Uterus (tissue), 4 donors: ENCODE data around the gene MTIF3. TPM values are rescaled to one million over a fixed set of nuclear protein-coding genes. Genes with fewer than 3 reads are reported as not detected.

Source experiments
- DNase-seq, 2 donors: peaks; one replicate each; pipeline ENCODE4 v3.0.0-alpha.2; 2019 to 2020
- H3K27ac ChIP-seq, 2 donors: fragments of 200-600 bp; sonication (generic); 1 replicate in 1 of 2; 2 replicates in 1 of 2; pipeline ENCODE4 v1.5.1; 2016 to 2018
- H3K27me3 ChIP-seq, 2 donors: fragments of 200-600 bp; sonication (generic); one replicate each; pipeline ENCODE4 v1.5.1; 2018 to 2019; ENCODE audit warnings: control low read depth in 1 of 2
- H3K36me3 ChIP-seq, 2 donors: fragments of 200-600 bp; sonication (generic); one replicate each; pipeline ENCODE4 v1.5.1; 2019; ENCODE audit warnings: control low read depth in 1 of 2
- H3K4me1 ChIP-seq, 2 donors: fragments of 200-600 bp; sonication (generic); one replicate each; pipeline ENCODE4 v1.5.1; 2018 to 2019; ENCODE audit warnings: control low read depth in 1 of 2
- H3K4me3 ChIP-seq, 2 donors: fragments of 200-600 bp; sonication (generic); 1 replicate in 1 of 2; 2 replicates in 1 of 2; pipeline ENCODE4 v1.5.1; 2018 to 2019; ENCODE audit warnings: mild to moderate bottlenecking in 1 of 2
- H3K9me3 ChIP-seq, 2 donors: fragments of 200-600 bp; sonication (generic); one replicate each; pipeline ENCODE4 v1.5.1; 2019; ENCODE audit warnings: control low read depth in 1 of 2
- CTCF ChIP-seq, 4 experiments: fragments of 200-600 bp in 2 of 4; fragments of 450-650 bp in 2 of 4; sonication (generic) in 2 of 4; IDR thresholded peaks; one replicate each; pipeline ENCODE4 v1.5.1; 2016 to 2019; ENCODE audit warnings: antibody characterized with exemption in 4 of 4, mild to moderate bottlenecking in 2 of 4, moderate library complexity in 1 of 4
- POLR2A ChIP-seq, 2 donors: fragments of 450-650 bp; IDR thresholded peaks; one replicate each; pipeline ENCODE4 v1.6.1; 2016; ENCODE audit warnings: antibody characterized with exemption in 2 of 2, mild to moderate bottlenecking in 1 of 2, moderate library complexity in 1 of 2
- intact Hi-C: fragments of 100-400 bp; cut with DNase I; formaldehyde crosslinking; loops from one replicate; pipeline ENCODE4 v1.15.1; 2023; ENCODE audit warnings: low total_unique reads
- total RNA-seq, 4 donors: library from RNA; depleted of rRNA in 3 of 4; stranded (reverse); fragments of >200 nt in 3 of 4; gene quantifications; one replicate each; pipeline versions ENCODE4 v1.1.0 to v1.2.4, GENCODE V29; 2014 to 2023
- donor health status: DM: yes; HTN: yes; CAD: no.

MTIF3 gene
- total RNA-seq, 4 donors from 2014 or later: 14.6 to 102 (median 40.0) TPM

- no peaks in the 10 kb centered on the region for H3K9me3 ChIP-seq
- H3K4me3 ChIP-seq: no peak overlapping the region
- no peaks in the 10 kb centered on the region for H3K36me3 ChIP-seq
- no peak overlapping the region for H3K27ac ChIP-seq
- DNase-seq: no peak
- H3K27me3 ChIP-seq: no peaks in the 10 kb centered on the region
- no peaks in the 10 kb centered on the region for H3K4me1 ChIP-seq
- TF ChIP-seq CTCF (IDR thresholded peaks at IDR 0.05) (no peak), POLR2A (IDR thresholded peaks at IDR 0.05) (no peak)
- intact Hi-C loops: no loop called here
Measured at GRCh38 chr13:27461940-27462584, 11.7 kb upstream of the MTIF3 start.

GRCh38 chr13:27455331-27455855 lies 5.0 kb upstream of the MTIF3 start:
- no peaks in the 10 kb centered on the region for H3K27me3 ChIP-seq
- intact Hi-C loops: no loop called here
- DNase-seq: no peak

GRCh38 chr13:27450921-27451471 lies 632 bp upstream of the MTIF3 start:
- Histone ChIP-seq H3K36me3 (no peaks in the 10 kb centered on the region), H3K4me1 (no peaks in the 10 kb centered on the region), H3K4me3 (peak overlapping the region; percentile 74 to 91), H3K27ac (peak overlapping the region; percentile 95 to 97), H3K27me3 (no peaks in the 10 kb centered on the region), H3K9me3 (no peaks in the 10 kb centered on the region)
- DNase-seq: peak; percentile 28 to 40
- intact Hi-C loops: no loop called here
- TF ChIP-seq POLR2A (IDR thresholded peaks at IDR 0.05): no peak
- no peak for TF ChIP-seq CTCF (IDR thresholded peaks at IDR 0.05)

More at GRCh38 chr13:27455331-27455855, 5.0 kb upstream of the MTIF3 start:
- peak overlapping the region; percentile 7 to 27 for H3K27ac ChIP-seq
- no peaks in the 10 kb centered on the region for H3K9me3 ChIP-seq
- H3K4me3 ChIP-seq: peak overlapping the region in 1 of 2 donors; percentile 12
- TF ChIP-seq POLR2A (IDR thresholded peaks at IDR 0.05): no peak
- TF ChIP-seq CTCF (IDR thresholded peaks at IDR 0.05): no peak
- no peaks in the 10 kb centered on the region for H3K36me3 ChIP-seq
- no peaks in the 10 kb centered on the region for H3K4me1 ChIP-seq

GRCh38 chr13:27449081-27449603 lies 1.2 kb downstream of the MTIF3 start:
- intact Hi-C loops: no loop called here
- H3K27me3 ChIP-seq: no peaks in the 10 kb centered on the region
- peak overlapping the region; percentile 95 to 97 for H3K27ac ChIP-seq
- peak in 1 of 2 donors; percentile 19 for DNase-seq
- H3K36me3 ChIP-seq: no peaks in the 10 kb centered on the region
- no peaks in the 10 kb centered on the region for H3K9me3 ChIP-seq
- TF ChIP-seq CTCF (IDR thresholded peaks at IDR 0.05): no peak
- no peak for TF ChIP-seq POLR2A (IDR thresholded peaks at IDR 0.05)
- H3K4me3 ChIP-seq: peak overlapping the region; percentile 74 to 91
- no peaks in the 10 kb centered on the region for H3K4me1 ChIP-seq

- H3K27me3 ChIP-seq: no peaks in the 10 kb centered on the region
- no peak overlapping the region for H3K4me3 ChIP-seq
- no peak for DNase-seq
- intact Hi-C loops: no loop called here
- H3K27ac ChIP-seq: peak overlapping the region in 1 of 2 donors; percentile 26
- H3K36me3 ChIP-seq: no peaks in the 10 kb centered on the region
- no peaks in the 10 kb centered on the region for H3K9me3 ChIP-seq
- TF ChIP-seq CTCF (IDR thresholded peaks at IDR 0.05): no peak
- no peak for TF ChIP-seq POLR2A (IDR thresholded peaks at IDR 0.05)
- no peaks in the 10 kb centered on the region for H3K4me1 ChIP-seq
Measured at GRCh38 chr13:27448308-27448707, 2.1 kb downstream of the MTIF3 start.
